T-helper 1 cell treated with Interleukin-12 subunit alpha and Interleukin-12 subunit beta and Interleukin-4 antibody, amounts not matched to agents 30 μg/mL and 1 μg/mL, for 36 hours (primary cell): ENCODE data around the gene LGR5.

Experiments used
- H3K27ac Mint-ChIP-seq: one replicate; pipeline ENCODE4 v1.8.0; 2021; ENCODE audit warnings: mild to moderate bottlenecking, mixed read lengths
- H3K27me3 Mint-ChIP-seq: one replicate; pipeline ENCODE4 v1.8.0; 2021; ENCODE audit warnings: low read depth, mixed read lengths
- H3K36me3 Mint-ChIP-seq: one replicate; pipeline ENCODE4 v1.8.0; 2021; ENCODE audit warnings: low read depth, mixed read lengths
- H3K4me1 Mint-ChIP-seq: one replicate; pipeline ENCODE4 v1.8.0; 2021; ENCODE audit warnings: low read depth, mixed read lengths
- H3K4me3 Mint-ChIP-seq: one replicate; pipeline ENCODE4 v1.8.0; 2021; ENCODE audit warnings: mild to moderate bottlenecking, moderate library complexity, mixed read lengths
- H3K9me3 Mint-ChIP-seq: one replicate; pipeline ENCODE4 v1.8.0; 2021; ENCODE audit warnings: mixed read lengths

LGR5 gene

DNA sequence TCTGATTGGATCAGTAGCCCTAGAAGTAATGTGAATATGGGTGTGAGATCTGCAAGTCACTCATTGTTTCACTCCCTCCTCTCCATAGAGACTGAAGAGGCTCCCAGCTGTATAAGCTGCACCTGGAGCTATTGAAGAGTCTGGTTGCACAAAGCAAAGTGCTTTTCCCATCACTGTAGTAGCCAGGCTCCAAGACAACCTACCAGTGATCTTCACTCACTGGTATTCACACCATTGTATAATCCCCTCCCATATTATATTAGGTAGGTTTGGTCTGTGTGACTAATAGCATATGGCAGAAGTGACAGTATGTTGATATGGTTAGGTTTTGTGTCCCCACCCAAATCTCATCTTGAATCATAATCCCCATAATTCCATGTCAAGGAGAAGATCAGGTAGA, 159.6 kb downstream of the LGR5 start:
- Mint-ChIP-seq H3K27ac (no peak overlapping the region), H3K4me1 (no peaks in the 10 kb centered on the region), H3K27me3 (peaks cover 12% of the 10 kb centered on the region), H3K9me3 (peaks cover 17% of the 10 kb centered on the region), H3K4me3 (no peak overlapping the region), H3K36me3 (no peaks in the 10 kb centered on the region)

DNA sequence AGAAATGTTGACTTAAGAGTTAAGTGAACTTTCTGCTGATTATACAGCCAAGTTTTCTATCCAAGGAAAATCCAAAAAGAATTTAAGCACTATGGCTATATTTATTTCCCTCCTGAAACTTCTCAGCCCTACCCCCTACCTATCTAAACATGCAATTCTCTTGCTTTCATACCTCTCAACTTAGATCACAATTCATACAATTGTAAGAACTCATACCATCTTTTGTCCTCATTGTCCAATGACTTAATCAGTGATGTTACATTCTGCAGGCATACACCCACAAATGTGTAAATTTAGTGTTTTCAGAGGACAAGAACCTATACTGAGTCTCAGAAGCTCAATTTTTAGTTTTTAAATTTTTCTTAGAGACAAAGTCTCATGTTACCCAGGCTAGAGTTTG, 161.9 kb downstream of the LGR5 start:
- no peak overlapping the region for H3K27ac Mint-ChIP-seq
- H3K9me3 Mint-ChIP-seq = peaks cover 17% of the 10 kb centered on the region
- peaks cover 5% of the 10 kb centered on the region for H3K36me3 Mint-ChIP-seq
- peaks cover 6% of the 10 kb centered on the region for H3K27me3 Mint-ChIP-seq
- H3K4me1 Mint-ChIP-seq = no peaks in the 10 kb centered on the region
- no peak overlapping the region for H3K4me3 Mint-ChIP-seq

DNA sequence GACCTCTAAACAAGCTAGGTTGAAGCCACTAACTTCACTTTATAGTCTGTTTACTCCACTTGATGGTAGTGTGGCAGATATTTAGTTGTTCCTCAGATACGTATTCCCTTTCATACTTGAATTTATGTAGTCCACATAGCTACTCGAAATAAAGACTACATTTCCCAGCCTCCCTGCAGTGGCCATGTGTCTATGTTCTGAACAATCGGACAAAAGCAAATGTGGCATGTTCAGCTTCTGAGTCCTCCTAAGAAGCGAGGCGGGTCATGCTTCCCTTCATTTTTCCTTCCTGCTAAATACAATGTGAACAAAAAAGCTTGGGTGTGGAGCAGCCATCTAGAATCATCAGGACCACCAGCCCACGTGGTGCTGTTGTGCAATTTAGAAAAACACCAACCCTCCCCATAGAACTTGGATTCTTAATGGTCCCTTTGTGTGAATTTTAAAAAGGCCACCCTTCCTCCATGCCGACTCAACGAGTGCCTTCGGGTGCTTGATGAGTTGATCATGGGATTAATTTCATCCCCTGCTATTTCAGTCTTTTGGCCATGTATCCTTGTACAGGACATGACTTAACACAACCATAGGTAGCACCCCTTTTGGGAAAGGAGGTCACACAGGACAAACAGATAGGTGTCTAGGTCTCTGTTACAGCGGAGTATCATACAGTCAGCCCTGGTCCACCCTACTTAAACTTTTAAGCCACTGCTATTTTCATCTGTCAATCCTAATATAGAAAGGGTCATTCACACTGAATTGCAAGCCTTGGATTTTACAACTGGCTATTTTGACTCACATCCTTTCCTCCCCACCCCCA, 163.4 kb downstream of the LGR5 start:
- Mint-ChIP-seq H3K9me3 (peaks cover 17% of the 10 kb centered on the region), H3K27ac (no peak overlapping the region), H3K27me3 (peaks cover 6% of the 10 kb centered on the region)

DNA sequence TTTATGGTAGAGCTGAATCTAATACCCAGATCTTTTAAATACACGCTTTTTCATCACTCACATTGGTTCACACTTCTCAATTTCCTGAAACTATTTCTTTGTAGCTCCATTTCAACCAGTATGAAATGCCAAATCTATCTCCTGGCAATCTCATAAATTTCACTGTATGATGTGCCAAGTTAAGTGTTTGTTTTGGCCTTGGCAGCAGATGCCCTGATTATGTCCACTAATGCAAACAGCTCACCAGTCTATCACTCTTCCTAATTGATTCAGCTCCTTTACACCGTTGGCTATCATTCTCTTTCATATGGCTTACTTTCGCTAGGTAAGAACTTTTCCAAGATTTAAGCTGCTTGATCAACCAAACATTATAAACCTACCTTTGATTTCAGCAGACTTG, 165.4 kb downstream of the LGR5 start:
- H3K27me3 Mint-ChIP-seq = no peaks in the 10 kb centered on the region
- H3K4me1 Mint-ChIP-seq = peaks cover 3% of the 10 kb centered on the region
- no peak overlapping the region for H3K4me3 Mint-ChIP-seq
- H3K36me3 Mint-ChIP-seq = peaks cover 28% of the 10 kb centered on the region
- peaks cover 6% of the 10 kb centered on the region for H3K9me3 Mint-ChIP-seq
- H3K27ac Mint-ChIP-seq = no peak overlapping the region

More for the DNA sequence above, 163.4 kb downstream of the LGR5 start:
- Mint-ChIP-seq H3K4me1 (no peaks in the 10 kb centered on the region), H3K4me3 (no peak overlapping the region), H3K36me3 (peaks cover 17% of the 10 kb centered on the region)

DNA sequence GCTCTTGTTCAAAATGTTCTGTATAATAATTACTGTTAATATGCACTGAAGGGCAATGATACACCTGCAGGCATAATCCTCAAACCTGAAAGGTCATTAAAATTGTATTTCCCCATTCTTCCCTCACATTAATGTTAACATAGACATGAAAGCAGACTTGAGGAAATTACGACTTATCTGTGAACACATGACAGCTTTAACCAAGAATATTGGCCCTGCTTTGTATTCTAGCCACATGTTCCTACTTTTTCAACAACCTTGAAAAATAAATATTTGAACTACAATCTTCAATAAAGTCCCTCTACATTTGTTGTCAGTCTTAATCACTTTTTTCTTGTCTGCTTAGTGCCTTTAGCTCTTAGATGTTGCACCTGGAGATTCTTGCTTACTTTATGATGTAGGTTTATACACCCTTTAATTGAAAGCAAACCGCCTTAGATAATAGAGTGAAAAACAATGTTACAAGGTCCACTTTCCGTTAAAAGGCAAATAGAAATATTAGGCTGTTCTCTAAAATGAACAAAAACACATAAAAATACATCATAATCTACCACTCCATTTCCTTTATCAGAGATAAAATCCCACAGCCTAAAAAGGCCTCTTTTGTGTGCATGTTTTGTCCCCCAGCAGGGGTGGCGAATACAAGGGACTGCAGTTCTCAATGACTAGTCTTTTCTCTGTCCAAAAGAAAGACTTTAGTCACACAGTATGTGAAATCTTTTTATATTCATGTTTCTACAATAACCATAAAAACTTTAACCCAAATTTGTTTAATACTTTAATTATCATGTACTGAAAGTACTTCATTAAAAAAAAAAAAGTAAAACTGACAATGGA, 168.1 kb downstream of the LGR5 start:
- Mint-ChIP-seq H3K36me3 (peaks cover 45% of the 10 kb centered on the region), H3K4me1 (peaks cover 11% of the 10 kb centered on the region), H3K27ac (no peak overlapping the region), H3K27me3 (no peaks in the 10 kb centered on the region), H3K4me3 (no peak overlapping the region), H3K9me3 (no peaks in the 10 kb centered on the region)

DNA sequence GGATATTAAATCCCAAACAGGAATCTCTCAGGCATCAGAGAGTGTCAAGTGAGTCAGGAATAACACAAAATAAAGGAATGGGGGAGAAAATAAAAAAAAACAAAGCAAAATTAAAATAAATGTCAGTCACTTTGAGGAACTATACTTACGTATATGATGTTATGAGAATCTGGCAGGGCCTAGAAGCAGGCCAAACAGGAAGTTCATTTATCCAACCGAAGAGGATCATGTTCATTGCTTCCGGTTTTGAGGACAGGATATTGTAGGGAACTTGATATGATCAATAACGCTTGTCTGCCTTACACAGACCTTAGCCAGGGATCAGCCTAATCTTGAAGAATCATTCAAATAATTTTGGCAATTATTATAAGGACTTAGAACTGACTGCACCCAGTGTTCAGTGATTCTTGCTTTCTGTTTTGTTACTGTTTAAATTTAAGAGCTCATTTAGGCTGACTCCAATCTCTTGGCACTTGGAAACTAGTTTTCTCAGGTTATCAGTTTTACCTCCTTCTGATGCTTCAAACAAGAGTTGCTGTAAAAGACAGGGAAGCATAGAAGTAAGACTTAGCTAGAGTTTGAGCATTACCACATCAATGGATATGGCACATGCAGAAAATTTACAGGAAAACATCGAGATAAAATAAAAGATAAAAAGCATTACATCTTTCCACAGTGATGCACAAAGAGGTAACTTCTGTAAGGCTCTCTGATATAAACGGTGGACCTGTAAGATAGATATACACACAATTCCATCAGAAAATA, 170.6 kb downstream of the LGR5 start:
- Mint-ChIP-seq H3K27ac (peak overlapping the region; percentile 72), H3K36me3 (peaks cover 53% of the 10 kb centered on the region), H3K4me1 (peaks cover 11% of the 10 kb centered on the region), H3K27me3 (no peaks in the 10 kb centered on the region), H3K4me3 (no peak overlapping the region), H3K9me3 (no peaks in the 10 kb centered on the region)

DNA sequence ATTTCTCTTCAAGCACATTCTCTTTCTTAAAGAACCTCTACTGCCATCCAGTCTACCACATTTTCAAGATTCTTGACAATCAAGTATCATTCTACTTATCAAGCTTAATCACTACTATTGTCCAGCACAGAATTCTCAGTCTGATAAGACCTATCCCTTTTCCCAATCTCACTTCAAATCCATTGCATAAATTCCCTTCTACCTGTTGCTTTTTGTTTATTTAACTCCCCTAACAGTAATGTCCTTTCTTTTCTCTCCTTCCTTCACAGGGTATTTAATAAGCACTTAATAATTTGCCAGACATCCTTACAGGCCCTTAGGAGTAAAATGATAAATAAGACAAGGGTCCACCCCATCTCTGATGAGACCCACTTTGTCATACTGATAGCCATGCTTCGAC, 182.3 kb downstream of the LGR5 start:
- no peaks in the 10 kb centered on the region for H3K9me3 Mint-ChIP-seq
- no peaks in the 10 kb centered on the region for H3K27me3 Mint-ChIP-seq
- H3K36me3 Mint-ChIP-seq = peaks cover 64% of the 10 kb centered on the region
- H3K4me3 Mint-ChIP-seq = no peak overlapping the region
- H3K27ac Mint-ChIP-seq = no peak overlapping the region
- peaks cover 18% of the 10 kb centered on the region for H3K4me1 Mint-ChIP-seq

DNA sequence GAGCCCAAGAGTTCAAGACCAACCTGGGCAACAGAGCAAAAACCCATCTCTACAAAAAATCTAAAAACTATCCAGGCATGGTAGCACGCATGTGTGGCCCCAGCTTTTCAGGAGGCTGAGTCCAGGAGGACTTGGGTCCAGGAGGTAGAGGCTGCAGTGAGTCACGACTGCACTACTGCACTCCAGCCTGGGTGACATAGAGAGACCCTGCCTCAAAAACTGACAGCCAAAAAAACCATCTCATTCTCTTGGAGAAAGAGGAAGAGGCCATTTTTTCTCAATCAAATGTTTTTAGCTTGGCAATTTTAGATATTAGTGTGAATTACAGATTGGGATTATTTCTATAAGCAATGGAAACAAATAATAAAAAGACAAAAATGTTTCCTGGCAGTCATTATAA, 185.9 kb downstream of the LGR5 start:
- no peaks in the 10 kb centered on the region for H3K27me3 Mint-ChIP-seq
- H3K27ac Mint-ChIP-seq = no peak overlapping the region
- H3K4me3 Mint-ChIP-seq = no peak overlapping the region
- no peaks in the 10 kb centered on the region for H3K9me3 Mint-ChIP-seq
- peaks cover 20% of the 10 kb centered on the region for H3K4me1 Mint-ChIP-seq
- H3K36me3 Mint-ChIP-seq = peaks cover 61% of the 10 kb centered on the region

DNA sequence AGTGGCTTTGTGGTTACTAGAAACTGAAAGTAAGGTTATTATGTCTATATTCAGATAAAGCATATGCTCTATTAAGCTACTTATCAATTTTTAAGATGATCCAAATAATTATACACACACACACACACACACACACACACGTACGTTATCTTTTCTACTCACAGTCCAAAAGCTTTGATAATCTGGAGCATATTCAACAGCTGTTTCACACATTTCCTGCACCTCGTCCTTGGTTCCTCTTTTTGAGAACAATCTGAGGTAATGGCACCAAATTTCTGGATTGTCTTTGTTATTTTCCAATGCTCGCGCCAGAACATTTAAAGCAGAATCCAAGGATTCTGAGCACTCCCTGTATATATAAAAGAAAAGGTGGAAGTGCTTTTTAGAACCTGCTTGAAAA, 186.5 kb downstream of the LGR5 start:
- Mint-ChIP-seq H3K4me3 (peak overlapping the region; percentile 57), H3K27me3 (no peaks in the 10 kb centered on the region), H3K4me1 (peaks cover 15% of the 10 kb centered on the region), H3K9me3 (no peaks in the 10 kb centered on the region), H3K36me3 (peaks cover 59% of the 10 kb centered on the region), H3K27ac (peak overlapping the region; percentile 66)

DNA sequence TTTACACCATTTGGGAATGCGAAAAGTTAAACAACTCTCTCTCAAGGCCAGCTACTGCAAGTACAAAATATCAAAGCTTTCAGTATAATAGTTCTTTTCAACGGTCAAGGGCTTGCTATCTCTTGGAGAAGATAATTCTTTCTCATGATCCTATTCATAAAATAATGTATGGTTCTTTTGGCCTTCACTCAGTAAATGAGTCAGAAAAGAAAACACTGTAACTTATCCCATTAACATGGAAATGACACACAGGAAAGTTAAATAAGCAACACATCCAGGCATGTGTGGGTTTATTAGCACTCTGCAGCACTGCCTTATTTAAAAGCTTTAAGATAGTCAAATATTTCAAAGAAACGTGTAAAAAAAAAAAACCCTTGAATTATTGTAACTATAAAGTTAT, 187.2 kb downstream of the LGR5 start:
- no peaks in the 10 kb centered on the region for H3K9me3 Mint-ChIP-seq
- peaks cover 54% of the 10 kb centered on the region for H3K36me3 Mint-ChIP-seq
- no peak overlapping the region for H3K27ac Mint-ChIP-seq

DNA sequence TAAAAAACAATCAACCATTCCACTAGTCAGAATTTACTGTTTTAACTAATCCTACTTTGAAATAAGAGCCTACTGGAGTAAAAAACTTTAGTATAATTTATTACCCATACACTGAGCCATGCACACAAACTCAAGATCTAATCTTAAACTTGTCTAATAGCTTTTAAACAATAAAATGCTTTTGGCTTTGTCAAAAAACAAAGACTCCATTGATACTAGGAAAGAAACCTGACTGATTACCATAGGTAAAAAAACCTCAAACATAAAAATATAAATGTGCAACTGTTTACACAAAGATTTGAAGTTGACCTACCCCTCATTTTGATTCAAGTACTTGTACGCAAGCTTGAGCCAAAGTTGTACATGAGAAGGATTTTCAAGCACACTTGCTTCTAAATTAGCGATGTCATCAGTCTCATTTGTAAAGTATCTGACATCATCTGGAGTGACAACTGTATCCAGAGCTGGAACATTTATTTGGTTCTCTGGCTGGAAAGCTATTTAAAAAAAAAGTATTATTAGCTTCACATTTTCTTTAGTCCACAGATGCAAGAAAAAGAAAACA, 187.9 kb downstream of the LGR5 start:
- peaks cover 54% of the 10 kb centered on the region for H3K36me3 Mint-ChIP-seq
- H3K4me1 Mint-ChIP-seq = peaks cover 15% of the 10 kb centered on the region
- no peaks in the 10 kb centered on the region for H3K9me3 Mint-ChIP-seq
- H3K27me3 Mint-ChIP-seq = no peaks in the 10 kb centered on the region
- no peak overlapping the region for H3K27ac Mint-ChIP-seq
- no peak overlapping the region for H3K4me3 Mint-ChIP-seq

More for the DNA sequence above, 187.2 kb downstream of the LGR5 start:
- H3K4me3 Mint-ChIP-seq = no peak overlapping the region
- H3K27me3 Mint-ChIP-seq = no peaks in the 10 kb centered on the region
- H3K4me1 Mint-ChIP-seq = peaks cover 14% of the 10 kb centered on the region
